Subcutaneous abdominal adipose tissue (tissue), 5 donors: ENCODE results near the gene SAMD1.

Experiments
- H3K27ac ChIP-seq: one replicate; pipeline ENCODE4 v1.7.0; 2013; ENCODE audit warnings: low read depth, mild to moderate bottlenecking, inconsistent platforms, low read length, moderate library complexity
- H3K27me3 ChIP-seq, 5 donors: one replicate each; pipeline ENCODE4 v1.7.0; 2013; ENCODE audit warnings: low read length in 5 of 5, inconsistent platforms in 1 of 5; ENCODE audit not compliant: control insufficient read depth in 5 of 5, insufficient read depth in 4 of 5
- H3K36me3 ChIP-seq, 5 donors: one replicate each; pipeline ENCODE4 v1.7.0; 2013; ENCODE audit warnings: low read length in 5 of 5; ENCODE audit not compliant: control insufficient read depth in 5 of 5, insufficient read depth in 5 of 5
- H3K4me1 ChIP-seq, 5 donors: one replicate each; pipeline ENCODE4 v1.7.0; 2013; ENCODE audit warnings: low read length in 5 of 5, mild to moderate bottlenecking in 3 of 5, moderate library complexity in 1 of 5; ENCODE audit not compliant: control insufficient read depth in 5 of 5, insufficient read depth in 5 of 5
- H3K4me3 ChIP-seq, 5 donors: one replicate each; pipeline ENCODE4 v1.7.0; 2013; ENCODE audit warnings: low read length in 5 of 5, low read depth in 1 of 5
- H3K9ac ChIP-seq, 5 donors: one replicate each; pipeline ENCODE4 v1.7.0; 2013; ENCODE audit warnings: low read length in 5 of 5, mild to moderate bottlenecking in 4 of 5, moderate library complexity in 3 of 5
- H3K9me3 ChIP-seq, 5 donors: one replicate each; pipeline ENCODE4 v1.7.0; 2013; ENCODE audit warnings: low read length in 5 of 5; ENCODE audit not compliant: control insufficient read depth in 5 of 5
- donor health status: healthy.
- donor health status: healthy.
- donor health status: healthy.
- donor health status: healthy.
- donor health status: healthy.

SAMD1 gene

GRCh38 chr19:14090509-14091080, at the start of gene SAMD1:
Gene SAMD1, minus strand, starts transcription at chr19:14090751.
- H3K36me3 ChIP-seq, result peaks cover 0 to 18% (median 11%) of the 10 kb centered on the region in 5 donors
- peaks cover 0 to 21% (median 15%) of the 10 kb centered on the region in 5 donors for H3K4me1 ChIP-seq
- H3K27ac ChIP-seq, result peak within 1 kb of the TSS; percentile 92
- peak within 1 kb of the TSS; percentile 75 to 83 (median 80) for H3K4me3 ChIP-seq
- peak within 1 kb of the TSS in 4 of 5 donors; percentile 71 to 90 (median 82) for H3K9ac ChIP-seq
- H3K27me3 ChIP-seq, result no peaks in the 10 kb centered on the region
- H3K9me3 ChIP-seq, result peaks cover 0 to 9% (median 8%) of the 10 kb centered on the region in 5 donors

DNA sequence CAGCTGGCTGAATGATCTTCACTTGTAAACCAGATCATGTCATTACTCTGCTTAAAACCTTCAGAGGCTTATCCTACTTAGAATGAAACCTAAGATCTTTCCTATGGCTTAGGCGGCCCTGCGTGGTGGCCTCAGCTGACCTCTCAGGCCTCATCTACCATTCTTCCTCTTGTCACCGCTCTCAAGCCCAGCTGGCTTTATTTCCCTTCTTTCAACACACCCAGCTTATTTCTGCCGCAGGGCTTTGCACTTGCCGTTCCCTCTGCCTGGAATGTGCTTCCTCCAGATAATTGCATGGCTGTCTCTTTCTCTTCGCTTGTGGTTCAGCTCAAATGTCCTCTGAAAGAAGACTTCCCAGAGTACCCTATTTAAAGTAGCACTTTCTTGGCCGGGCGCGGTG, 49.4 kb upstream of the SAMD1 start:
- no peaks in the 10 kb centered on the region for H3K27me3 ChIP-seq
- no peak overlapping the region for H3K4me3 ChIP-seq
- peak overlapping the region; percentile 97 for H3K27ac ChIP-seq
- H3K9me3 ChIP-seq, result no peaks in the 10 kb centered on the region
- no peaks in the 10 kb centered on the region for H3K36me3 ChIP-seq
- peaks cover 0 to 40% (median 27%) of the 10 kb centered on the region in 5 donors for H3K4me1 ChIP-seq
- no peak overlapping the region for H3K9ac ChIP-seq

- Histone ChIP-seq H3K27me3 (no peaks in the 10 kb centered on the region), H3K9ac (peak overlapping the region in 3 of 5 donors; percentile 8 to 73 (median 47)), H3K9me3 (no peaks in the 10 kb centered on the region), H3K36me3 (no peaks in the 10 kb centered on the region), H3K4me1 (peaks cover 0 to 40% (median 27%) of the 10 kb centered on the region in 5 donors), H3K27ac (peak overlapping the region; percentile 97), H3K4me3 (no peak overlapping the region)
Measured at GRCh38 chr19:14138576-14139265, 48.2 kb upstream of the SAMD1 start.

- Histone ChIP-seq H3K4me1 (peaks cover 0 to 40% (median 27%) of the 10 kb centered on the region in 5 donors), H3K36me3 (no peaks in the 10 kb centered on the region), H3K4me3 (peak within 1 kb of the TSS; percentile 76 to 84 (median 80)), H3K27me3 (no peaks in the 10 kb centered on the region), H3K27ac (peak within 1 kb of the TSS; percentile 97), H3K9me3 (no peaks in the 10 kb centered on the region), H3K9ac (peak within 1 kb of the TSS; percentile 8 to 88 (median 78))
Measured at GRCh38 chr19:14136509-14137281, 46.1 kb upstream of the SAMD1 start, which contains the start of gene ASF1B. Gene ASF1B, minus strand, starts transcription at chr19:14136589. Its CDS starts 133 bp downstream, at chr19:14136456.

DNA sequence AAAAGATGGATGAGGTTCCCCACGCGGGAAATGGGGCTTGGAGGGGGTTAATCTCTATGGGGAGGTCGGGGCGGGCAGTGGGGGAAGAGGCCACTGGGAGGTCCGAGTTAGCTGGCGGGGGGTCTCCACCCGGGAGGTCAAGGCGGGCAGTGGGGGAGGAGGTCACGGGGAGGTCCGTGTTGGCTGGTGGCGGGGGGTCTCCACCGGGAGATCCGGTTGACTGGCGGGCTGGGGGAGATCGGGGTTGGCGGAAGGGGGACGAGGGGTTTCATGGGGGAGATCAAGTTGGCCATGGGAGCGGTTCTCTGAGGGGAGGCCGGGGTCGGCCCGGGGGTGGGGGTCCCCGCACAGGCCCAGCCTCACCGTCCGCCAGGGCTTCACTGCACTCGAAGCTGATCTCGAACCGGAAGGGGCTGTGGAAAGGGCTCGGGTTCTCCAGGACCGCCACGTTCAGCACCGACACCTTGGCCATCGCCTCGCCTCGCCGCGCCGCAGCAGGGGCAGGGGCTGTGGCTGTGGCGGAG, 45.5 kb upstream of the SAMD1 start:
- peaks cover 0 to 40% (median 27%) of the 10 kb centered on the region in 5 donors for H3K4me1 ChIP-seq
- H3K9ac ChIP-seq, result peak overlapping the region in 4 of 5 donors; percentile 59 to 75 (median 67)
- H3K27me3 ChIP-seq, result no peaks in the 10 kb centered on the region
- H3K27ac ChIP-seq, result peak overlapping the region; percentile 46
- no peaks in the 10 kb centered on the region for H3K9me3 ChIP-seq
- no peaks in the 10 kb centered on the region for H3K36me3 ChIP-seq
- peak overlapping the region in 4 of 5 donors; percentile 54 to 79 (median 73) for H3K4me3 ChIP-seq

DNA sequence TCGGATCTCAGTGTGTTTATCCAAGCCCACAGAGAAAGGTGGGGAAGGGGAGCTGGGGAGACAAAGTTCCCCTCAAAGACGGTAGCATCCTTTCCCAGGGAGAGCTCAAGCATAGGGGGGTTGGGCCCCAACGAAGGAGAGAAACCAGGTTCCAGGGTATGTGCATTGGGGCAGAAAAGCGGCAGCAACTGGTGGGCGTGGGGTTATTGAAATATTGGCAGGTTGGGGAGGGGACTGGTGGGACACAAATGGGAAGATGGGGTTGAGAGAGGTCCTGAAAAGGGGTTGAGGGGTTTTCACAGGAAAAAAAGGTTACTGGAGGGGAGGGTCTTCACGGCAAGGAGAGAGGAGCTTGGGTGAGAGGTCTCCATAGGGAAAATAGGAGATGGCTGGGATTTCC, 44.8 kb upstream of the SAMD1 start:
- H3K9ac ChIP-seq, result no peak overlapping the region
- no peaks in the 10 kb centered on the region for H3K36me3 ChIP-seq
- no peak overlapping the region for H3K4me3 ChIP-seq
- H3K27me3 ChIP-seq, result no peaks in the 10 kb centered on the region
- peaks cover 0 to 42% (median 27%) of the 10 kb centered on the region in 5 donors for H3K4me1 ChIP-seq
- H3K27ac ChIP-seq, result no peak overlapping the region
- H3K9me3 ChIP-seq, result no peaks in the 10 kb centered on the region

DNA sequence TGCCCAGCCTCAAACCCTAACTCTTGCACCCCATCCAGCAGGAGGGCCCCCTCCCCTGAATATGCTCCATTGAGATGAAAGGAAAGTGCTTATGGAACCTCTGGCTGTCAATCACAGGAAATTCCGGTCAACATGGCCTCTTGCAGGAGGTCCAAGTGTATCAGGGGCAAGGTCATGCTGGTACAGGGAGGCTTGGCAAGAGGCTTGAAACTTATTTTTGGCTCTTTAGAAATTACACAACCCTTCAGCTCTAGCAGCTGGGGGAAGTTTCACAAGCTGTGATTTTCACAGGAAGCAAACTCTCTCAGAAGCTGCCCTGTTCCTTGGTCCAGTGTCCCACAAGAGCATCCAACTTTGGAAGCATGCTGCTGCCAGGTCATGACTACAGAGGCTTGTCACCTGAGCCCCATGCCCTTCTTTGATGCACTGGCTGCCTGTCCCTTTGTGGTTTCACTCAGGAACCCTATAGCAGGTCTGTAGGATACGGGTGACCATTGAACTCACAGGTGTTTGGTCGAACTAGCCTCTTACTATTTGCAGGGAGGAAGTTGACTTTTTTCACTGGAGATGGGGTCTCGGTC, 37.5 kb upstream of the SAMD1 start:
- Histone ChIP-seq H3K27me3 (no peaks in the 10 kb centered on the region), H3K4me3 (no peak overlapping the region), H3K27ac (peak overlapping the region; percentile 86), H3K4me1 (peaks cover 9 to 32% (median 27%) of the 10 kb centered on the region in 5 donors), H3K36me3 (no peaks in the 10 kb centered on the region), H3K9me3 (no peaks in the 10 kb centered on the region), H3K9ac (peak overlapping the region in 1 of 5 donors; percentile 38)

DNA sequence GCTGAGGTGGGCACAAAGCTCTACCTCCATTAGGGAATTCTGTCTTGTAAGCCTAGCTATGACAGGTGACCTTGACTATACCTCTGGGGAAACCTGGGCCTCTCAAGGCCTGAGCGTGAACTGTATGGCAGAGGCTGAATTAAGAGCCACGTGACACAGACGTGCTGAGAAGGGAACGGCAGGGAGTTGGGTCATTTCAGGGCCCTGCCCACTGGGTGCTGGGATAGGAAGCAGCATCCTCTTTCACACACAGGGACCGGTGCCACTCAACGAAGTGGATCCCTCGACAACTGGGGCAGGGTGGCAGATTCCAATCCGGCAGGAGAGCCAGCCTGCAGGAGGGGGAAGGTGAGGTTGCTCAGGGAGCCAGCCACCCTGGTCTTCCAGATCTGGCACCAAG, 36.6 kb upstream of the SAMD1 start:
- Histone ChIP-seq H3K36me3 (no peaks in the 10 kb centered on the region), H3K9ac (peak overlapping the region in 3 of 5 donors; percentile 2 to 19 (median 16)), H3K9me3 (no peaks in the 10 kb centered on the region), H3K4me1 (peaks cover 9 to 32% (median 27%) of the 10 kb centered on the region in 5 donors), H3K27ac (peak overlapping the region; percentile 86), H3K27me3 (no peaks in the 10 kb centered on the region), H3K4me3 (no peak overlapping the region)

- Histone ChIP-seq H3K9me3 (no peaks in the 10 kb centered on the region), H3K9ac (no peak overlapping the region), H3K4me1 (peaks cover 15 to 43% (median 38%) of the 10 kb centered on the region in 5 donors), H3K27ac (no peak overlapping the region), H3K36me3 (no peaks in the 10 kb centered on the region), H3K4me3 (no peak overlapping the region), H3K27me3 (no peaks in the 10 kb centered on the region)
Measured at GRCh38 chr19:14122924-14123323, 32.4 kb upstream of the SAMD1 start.
